RKO (cell line): ENCODE data around the gene RIC8A.

ENCODE experiments used
- DNase-seq: peaks from one replicate; pipeline ENCODE4 v3.0.0-alpha.2; 2016; ENCODE audit warnings: low spot score

RIC8A gene

GRCh38 chr11:204587-205109 lies 2.9 kb upstream of the RIC8A start:
- no peak for DNase-seq

- no peak for DNase-seq
These were observed 2.1 kb upstream of the RIC8A start for GRCh38 chr11:205221-206001.

- no peak for DNase-seq
These were observed 1.5 kb upstream of the RIC8A start for GRCh38 chr11:206002-206384.

- peak; percentile 32 for DNase-seq
These were observed 841 bp upstream of the RIC8A start for GRCh38 chr11:206526-207207.

GRCh38 chr11:207863-208180 lies 314 bp downstream of the RIC8A start:
- DNase-seq, result peak; percentile 72

GRCh38 chr11:208181-208916 lies 841 bp downstream of the RIC8A start:
- DNase-seq, result peak; percentile 83

- no peak for DNase-seq
These were observed 1.4 kb downstream of the RIC8A start for GRCh38 chr11:208917-209260.

GRCh38 chr11:209275-210121 lies 2.0 kb downstream of the RIC8A start:
- DNase-seq, result peak; percentile 76

- DNase-seq, result peak; percentile 92
These were observed 2.8 kb downstream of the RIC8A start for GRCh38 chr11:210122-210802.

- DNase-seq, result no peak
These were observed 3.3 kb downstream of the RIC8A start for GRCh38 chr11:210803-211180.

- no peak for DNase-seq
These were observed 3.8 kb downstream of the RIC8A start for GRCh38 chr11:211295-211694.

- DNase-seq, result no peak
These were observed 4.2 kb downstream of the RIC8A start for GRCh38 chr11:211741-212140.

GRCh38 chr11:212150-213100 lies 4.9 kb downstream of the RIC8A start:
- DNase-seq, result no peak

GRCh38 chr11:213111-213510 lies 5.6 kb downstream of the RIC8A start:
- DNase-seq, result no peak

- no peak for DNase-seq
These were observed 6.6 kb downstream of the RIC8A start for GRCh38 chr11:214083-214482.

- DNase-seq, result peak; percentile 24
These were observed 8.1 kb downstream of the RIC8A start for GRCh38 chr11:215581-216037.

- DNase-seq, result no peak
These were observed 8.8 kb downstream of the RIC8A start for GRCh38 chr11:216081-216974.

- DNase-seq, result no peak
These were observed 10.2 kb downstream of the RIC8A start for GRCh38 chr11:217704-218103.
